Measurements from ENCODE around the gene POC5. TPM values are rescaled to one million over a fixed set of nuclear protein-coding genes. Genes with fewer than 3 reads are reported as not detected.

Gene POC5
- total and polyA plus RNA-seq, 2 of the 13 experiments (the other 11 are each of a cell fraction or from before 2014, with no cell fraction given): 6.9 to 9.3 TPM

DNA sequence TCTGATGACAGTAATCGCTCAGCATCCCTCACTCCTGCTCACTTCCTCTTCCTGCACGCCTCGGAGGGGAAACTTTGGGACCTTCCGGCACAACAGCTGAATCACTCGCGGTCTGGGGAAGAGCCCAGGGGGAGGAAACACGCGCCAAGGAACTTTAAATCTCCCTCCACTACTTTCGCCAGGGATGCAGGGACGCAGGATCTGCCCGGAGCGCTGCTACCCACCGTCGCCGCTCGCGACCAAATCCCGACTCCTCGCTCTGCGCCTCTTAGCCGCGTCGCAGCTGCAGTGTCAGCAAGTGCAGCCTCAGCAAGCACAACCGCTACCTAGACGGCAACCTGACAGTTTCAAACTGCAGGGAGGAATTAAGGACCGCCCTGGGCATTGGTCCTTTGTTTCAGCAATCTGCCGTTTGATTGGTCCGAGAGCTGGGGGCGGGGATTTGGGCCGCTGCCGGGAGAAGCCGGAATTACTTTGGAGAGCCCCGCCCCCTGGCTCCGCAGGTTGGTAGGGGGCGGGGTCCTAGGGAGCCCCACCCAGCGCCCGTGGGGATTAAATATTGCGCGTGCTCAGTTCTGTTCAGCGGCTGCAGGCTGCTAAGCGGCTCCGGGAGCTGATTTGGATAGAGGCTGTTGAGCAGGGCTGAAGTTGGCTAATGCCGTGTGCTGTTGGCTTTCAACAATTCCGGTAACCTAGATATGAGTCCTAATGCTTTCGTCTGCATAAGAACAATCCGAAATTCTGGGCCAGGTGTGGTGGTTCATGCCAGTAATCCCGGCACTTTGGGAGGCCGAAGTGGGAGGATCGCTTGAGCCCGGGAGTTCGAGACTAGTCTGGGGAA is at the start of gene POC5 (continued):
- TF ChIP-seq, protein P1, sequence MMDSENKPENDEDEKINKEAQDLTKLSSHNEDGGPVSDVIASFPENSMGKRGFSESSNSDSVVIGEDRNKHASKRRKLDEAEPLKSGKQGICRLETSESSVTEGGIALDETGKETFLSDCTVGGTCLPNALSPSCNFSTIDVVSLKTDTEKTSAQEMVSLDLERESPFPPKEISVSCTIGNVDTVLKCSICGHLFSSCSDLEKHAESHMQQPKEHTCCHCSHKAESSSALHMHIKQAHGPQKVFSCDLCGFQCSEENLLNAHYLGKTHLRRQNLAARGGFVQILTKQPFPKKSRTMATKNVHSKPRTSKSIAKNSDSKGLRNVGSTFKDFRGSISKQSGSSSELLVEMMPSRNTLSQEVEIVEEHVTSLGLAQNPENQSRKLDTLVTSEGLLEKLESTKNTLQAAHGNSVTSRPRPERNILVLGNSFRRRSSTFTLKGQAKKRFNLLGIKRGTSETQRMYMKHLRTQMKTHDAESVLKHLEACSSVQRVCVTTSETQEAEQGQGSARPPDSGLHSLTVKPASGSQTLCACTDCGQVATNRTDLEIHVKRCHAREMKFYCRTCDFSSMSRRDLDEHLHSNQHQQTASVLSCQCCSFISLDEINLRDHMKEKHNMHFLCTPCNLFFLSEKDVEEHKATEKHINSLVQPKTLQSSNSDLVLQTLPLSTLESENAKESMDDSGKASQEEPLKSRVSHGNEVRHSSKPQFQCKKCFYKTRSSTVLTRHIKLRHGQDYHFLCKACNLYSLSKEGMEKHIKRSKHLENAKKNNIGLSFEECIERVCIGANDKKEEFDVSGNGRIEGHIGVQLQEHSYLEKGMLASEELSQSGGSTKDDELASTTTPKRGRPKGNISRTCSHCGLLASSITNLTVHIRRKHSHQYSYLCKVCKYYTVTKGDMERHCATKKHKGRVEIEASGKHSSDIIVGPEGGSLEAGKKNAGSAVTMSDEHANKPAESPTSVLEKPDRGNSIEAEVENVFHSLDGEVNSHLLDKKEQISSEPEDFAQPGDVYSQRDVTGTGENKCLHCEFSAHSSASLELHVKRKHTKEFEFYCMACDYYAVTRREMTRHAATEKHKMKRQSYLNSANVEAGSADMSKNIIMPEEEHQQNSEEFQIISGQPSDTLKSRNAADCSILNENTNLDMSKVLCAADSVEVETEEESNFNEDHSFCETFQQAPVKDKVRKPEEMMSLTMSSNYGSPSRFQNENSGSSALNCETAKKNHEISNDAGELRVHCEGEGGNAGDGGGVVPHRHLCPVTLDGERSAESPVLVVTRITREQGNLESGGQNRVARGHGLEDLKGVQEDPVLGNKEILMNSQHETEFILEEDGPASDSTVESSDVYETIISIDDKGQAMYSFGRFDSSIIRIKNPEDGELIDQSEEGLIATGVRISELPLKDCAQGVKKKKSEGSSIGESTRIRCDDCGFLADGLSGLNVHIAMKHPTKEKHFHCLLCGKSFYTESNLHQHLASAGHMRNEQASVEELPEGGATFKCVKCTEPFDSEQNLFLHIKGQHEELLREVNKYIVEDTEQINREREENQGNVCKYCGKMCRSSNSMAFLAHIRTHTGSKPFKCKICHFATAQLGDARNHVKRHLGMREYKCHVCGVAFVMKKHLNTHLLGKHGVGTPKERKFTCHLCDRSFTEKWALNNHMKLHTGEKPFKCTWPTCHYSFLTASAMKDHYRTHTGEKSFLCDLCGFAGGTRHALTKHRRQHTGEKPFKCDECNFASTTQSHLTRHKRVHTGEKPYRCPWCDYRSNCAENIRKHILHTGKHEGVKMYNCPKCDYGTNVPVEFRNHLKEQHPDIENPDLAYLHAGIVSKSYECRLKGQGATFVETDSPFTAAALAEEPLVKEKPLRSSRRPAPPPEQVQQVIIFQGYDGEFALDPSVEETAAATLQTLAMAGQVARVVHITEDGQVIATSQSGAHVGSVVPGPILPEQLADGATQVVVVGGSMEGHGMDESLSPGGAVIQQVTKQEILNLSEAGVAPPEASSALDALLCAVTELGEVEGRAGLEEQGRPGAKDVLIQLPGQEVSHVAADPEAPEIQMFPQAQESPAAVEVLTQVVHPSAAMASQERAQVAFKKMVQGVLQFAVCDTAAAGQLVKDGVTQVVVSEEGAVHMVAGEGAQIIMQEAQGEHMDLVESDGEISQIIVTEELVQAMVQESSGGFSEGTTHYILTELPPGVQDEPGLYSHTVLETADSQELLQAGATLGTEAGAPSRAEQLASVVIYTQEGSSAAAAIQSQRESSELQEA (CRISPR knock-in tag; IDR thresholded peaks at IDR 0.05; ENCODE audit: not compliant biosample characterization): no peak
- TF ChIP-seq, protein P2, sequence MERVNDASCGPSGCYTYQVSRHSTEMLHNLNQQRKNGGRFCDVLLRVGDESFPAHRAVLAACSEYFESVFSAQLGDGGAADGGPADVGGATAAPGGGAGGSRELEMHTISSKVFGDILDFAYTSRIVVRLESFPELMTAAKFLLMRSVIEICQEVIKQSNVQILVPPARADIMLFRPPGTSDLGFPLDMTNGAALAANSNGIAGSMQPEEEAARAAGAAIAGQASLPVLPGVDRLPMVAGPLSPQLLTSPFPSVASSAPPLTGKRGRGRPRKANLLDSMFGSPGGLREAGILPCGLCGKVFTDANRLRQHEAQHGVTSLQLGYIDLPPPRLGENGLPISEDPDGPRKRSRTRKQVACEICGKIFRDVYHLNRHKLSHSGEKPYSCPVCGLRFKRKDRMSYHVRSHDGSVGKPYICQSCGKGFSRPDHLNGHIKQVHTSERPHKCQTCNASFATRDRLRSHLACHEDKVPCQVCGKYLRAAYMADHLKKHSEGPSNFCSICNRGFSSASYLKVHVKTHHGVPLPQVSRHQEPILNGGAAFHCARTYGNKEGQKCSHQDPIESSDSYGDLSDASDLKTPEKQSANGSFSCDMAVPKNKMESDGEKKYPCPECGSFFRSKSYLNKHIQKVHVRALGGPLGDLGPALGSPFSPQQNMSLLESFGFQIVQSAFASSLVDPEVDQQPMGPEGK (CRISPR knock-in tag; IDR thresholded peaks at IDR 0.05): no peak
- no peak for TF ChIP-seq GTF2F1 (IDR thresholded peaks at IDR 0.05; ENCODE audit: low read length)
- no peak for TF ChIP-seq ZNF296 (CRISPR knock-in tag; conservative IDR thresholded peaks at IDR 0.05)
- no peak for TF ChIP-seq ZNF512B (CRISPR knock-in tag; IDR thresholded peaks at IDR 0.05; ENCODE audit: borderline replicate concordance)
- peak; percentile 57 for TF ChIP-seq ZFY (CRISPR knock-in tag; IDR thresholded peaks at IDR 0.05)
- no peak for TF ChIP-seq ZNF383 (CRISPR knock-in tag; IDR thresholded peaks at IDR 0.05; ENCODE audit: borderline replicate concordance)
- TF ChIP-seq ZNF33B (CRISPR knock-in tag; IDR thresholded peaks at IDR 0.05): no peak
- TF ChIP-seq IKZF4 (CRISPR knock-in tag; IDR thresholded peaks at IDR 0.05; ENCODE audit: borderline replicate concordance, low read depth, not compliant biosample characterization): no peak
- peak; percentile 72; the same call in 1 of the 2 replicates for TF ChIP-seq KDM2A (CRISPR knock-in tag; IDR thresholded peaks at IDR 0.05; ENCODE audit: borderline replicate concordance, low read depth)
- TF ChIP-seq, protein P3, sequence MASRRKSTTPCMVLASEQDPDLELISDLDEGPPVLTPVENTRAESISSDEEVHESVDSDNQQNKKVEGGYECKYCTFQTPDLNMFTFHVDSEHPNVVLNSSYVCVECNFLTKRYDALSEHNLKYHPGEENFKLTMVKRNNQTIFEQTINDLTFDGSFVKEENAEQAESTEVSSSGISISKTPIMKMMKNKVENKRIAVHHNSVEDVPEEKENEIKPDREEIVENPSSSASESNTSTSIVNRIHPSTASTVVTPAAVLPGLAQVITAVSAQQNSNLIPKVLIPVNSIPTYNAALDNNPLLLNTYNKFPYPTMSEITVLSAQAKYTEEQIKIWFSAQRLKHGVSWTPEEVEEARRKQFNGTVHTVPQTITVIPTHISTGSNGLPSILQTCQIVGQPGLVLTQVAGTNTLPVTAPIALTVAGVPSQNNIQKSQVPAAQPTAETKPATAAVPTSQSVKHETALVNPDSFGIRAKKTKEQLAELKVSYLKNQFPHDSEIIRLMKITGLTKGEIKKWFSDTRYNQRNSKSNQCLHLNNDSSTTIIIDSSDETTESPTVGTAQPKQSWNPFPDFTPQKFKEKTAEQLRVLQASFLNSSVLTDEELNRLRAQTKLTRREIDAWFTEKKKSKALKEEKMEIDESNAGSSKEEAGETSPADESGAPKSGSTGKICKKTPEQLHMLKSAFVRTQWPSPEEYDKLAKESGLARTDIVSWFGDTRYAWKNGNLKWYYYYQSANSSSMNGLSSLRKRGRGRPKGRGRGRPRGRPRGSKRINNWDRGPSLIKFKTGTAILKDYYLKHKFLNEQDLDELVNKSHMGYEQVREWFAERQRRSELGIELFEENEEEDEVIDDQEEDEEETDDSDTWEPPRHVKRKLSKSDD (CRISPR knock-in tag; IDR thresholded peaks at IDR 0.05; ENCODE audit: low read depth): no peak
